GM21619 (cell line): ENCODE results near the gene GYS2.

Experiments
- ATAC-seq: cut with Tn5 transposase; IDR thresholded peaks from one replicate; pipeline ENCODE4 v1.9.1; 2021; ENCODE audit not compliant: unreplicated experiment

The GYS2 gene

GRCh38 chr12:21558100-21558679 is 46.5 kb downstream of the GYS2 start:
- ATAC-seq: no peak

DNA sequence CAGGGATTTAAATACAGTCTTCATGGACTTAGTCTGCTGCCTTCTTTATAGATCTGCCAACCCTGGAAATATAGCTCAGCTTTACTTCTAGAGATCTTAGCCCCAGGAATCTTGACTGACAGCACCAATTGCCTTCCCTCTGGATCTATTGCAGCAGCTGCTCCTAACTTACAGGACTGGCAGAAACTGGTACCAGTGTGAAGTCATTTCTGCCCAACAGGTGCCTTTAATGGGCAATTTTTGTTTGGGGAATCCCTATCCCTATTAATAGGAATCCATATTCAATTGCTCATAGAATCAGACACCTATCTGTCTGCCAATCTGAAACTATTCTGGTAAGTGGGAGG is 51.3 kb downstream of the GYS2 start:
- no peak for ATAC-seq

GRCh38 chr12:21552635-21553328 is 51.9 kb downstream of the GYS2 start:
- no peak for ATAC-seq

GRCh38 chr12:21551841-21552465 is 52.7 kb downstream of the GYS2 start:
- ATAC-seq: no peak

DNA sequence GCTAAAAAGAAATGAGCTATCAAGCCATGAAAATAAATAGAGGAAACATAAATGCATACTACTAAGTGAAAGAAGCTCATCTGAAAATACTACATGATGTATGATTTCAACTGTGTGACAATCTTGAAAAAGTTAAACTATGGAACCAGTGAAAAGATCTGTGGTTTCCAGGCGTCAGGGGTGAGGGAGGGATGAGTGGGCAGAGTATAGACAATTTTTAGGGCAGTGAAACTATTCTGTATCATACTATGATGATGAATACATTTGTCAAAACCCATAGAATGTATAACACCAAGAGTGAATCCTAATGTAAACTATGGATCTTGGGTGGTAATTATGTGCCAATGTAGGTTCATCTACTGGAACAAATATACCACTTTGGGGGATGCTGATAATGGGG is 57.2 kb downstream of the GYS2 start:
- no peak for ATAC-seq

- no peak for ATAC-seq
Measured at GRCh38 chr12:21546716-21547115, 57.9 kb downstream of the GYS2 start.

DNA sequence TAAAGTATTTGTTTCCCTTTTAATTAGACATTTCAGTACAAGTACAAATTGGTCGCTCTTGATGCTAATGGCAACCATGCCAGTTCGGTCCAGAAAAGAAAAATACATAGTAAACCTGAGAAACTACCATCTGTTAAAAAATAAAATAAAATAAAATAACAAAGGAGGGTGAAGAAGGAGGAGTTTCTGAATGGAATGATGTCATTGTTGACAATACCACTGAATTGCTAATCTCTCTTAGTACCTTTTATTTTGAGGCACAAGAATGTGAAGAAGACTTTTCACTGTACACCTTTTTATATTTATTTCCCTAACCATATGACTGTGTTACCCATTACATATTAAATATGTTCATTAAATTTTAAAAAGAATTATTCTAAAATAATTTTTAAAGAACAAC is 59.1 kb downstream of the GYS2 start:
- ATAC-seq: no peak

DNA sequence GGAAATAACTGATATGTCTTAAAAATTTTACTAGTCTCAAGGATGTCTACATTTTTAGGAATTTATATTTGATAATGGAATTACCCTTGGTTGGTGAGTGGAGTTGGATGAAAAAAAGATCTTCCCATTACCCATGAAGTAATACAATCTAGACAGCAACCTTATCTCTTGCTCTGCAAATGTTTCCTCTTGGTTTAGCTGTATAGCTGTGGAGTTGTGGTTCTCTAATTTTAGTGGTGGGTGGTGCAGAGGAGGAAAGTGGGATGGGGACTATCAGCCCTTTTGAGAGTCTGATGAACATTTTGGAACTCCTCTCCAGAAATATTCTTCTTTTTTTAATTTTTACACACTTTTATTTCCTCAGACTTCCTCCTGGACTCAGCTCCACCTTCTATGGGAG is 61.5 kb downstream of the GYS2 start:
- no peak for ATAC-seq

- no peak for ATAC-seq
Measured at GRCh38 chr12:21542403-21542802, 62.2 kb downstream of the GYS2 start.

DNA sequence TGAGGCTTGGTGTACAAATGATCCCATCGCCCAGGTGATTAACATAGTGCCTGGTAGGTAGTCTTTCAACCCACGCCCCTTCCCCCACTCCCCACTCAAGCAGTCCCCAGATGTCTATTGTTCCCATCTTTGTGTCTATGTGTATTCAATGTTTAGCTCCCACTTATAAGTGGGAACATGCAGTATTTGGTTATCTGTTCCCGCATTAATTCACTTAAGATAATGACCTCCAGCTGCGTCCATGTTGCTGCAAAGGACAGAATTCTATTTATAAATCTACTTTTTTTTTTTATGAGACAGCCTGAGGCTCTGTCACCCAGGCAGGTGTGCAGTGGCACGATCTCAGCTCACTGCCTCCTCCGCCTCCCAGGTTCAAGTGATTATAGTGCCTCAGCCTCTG is 62.9 kb downstream of the GYS2 start:
- no peak for ATAC-seq

- peak; percentile 92 for ATAC-seq
Measured at GRCh38 chr12:21539797-21540196, 64.8 kb downstream of the GYS2 start.

- no peak for ATAC-seq
Measured at GRCh38 chr12:21538061-21538653, 66.5 kb downstream of the GYS2 start.

- no peak for ATAC-seq
Measured at GRCh38 chr12:21529456-21529855, 75.2 kb downstream of the GYS2 start.

DNA sequence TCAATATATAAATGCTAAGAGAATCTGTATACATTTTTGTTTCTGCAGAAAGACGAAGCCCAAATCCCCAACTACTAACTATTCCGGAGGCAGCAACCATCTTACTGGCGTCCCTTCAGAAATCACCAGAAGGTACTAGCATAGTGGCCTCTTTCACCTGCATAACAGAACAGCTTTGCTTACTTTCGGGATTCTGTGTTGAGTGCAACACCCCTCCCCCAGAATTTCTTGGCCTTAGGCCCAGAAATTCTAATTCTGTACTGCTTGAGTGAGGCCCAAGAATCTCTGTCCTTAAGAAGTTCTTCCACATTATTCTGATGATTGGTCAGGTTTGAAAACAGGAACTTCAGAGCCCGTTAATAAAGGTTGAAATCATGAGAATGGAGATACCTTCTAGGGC is 75.7 kb downstream of the GYS2 start:
- ATAC-seq: no peak

DNA sequence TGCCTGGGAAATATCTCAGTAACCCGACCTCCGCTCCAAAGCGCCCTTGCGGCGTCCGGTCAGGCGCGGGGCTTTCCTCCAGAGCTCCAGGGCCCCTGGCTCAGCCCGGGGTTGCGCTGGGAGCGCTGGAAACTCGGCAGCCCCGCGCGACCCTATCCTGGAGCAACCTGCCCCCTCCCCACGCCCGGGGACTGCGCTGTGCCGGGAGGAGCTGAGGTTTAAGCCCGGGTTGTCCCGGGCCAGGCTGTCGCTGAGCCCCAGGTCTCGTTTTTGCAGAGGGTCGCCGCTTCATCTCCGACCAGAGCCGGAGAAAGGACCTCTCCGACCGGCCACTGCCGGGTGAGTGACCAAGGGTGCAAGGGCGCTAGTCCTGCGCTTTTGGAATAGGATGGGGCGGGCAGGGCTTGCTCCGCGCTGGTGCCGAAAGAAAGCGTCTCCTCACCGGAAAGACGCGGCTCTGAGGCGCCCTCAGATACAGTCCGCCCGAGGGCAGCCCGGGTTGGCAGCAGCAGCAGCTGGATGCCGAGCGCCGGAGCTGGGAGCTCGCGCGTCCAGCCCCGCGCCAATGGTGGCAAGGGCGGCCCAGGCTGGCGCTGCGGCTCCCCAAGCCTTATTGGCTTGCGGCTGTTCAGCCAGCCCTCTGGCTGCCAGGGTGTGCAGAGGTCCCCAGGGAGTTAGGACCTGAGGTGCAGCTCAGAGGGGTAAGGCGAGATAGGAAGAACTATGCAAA is 77.0 kb downstream of the GYS2 start:
- ATAC-seq: peak; percentile 95

GRCh38 chr12:21526721-21527345 is 77.8 kb downstream of the GYS2 start:
- ATAC-seq: no peak

DNA sequence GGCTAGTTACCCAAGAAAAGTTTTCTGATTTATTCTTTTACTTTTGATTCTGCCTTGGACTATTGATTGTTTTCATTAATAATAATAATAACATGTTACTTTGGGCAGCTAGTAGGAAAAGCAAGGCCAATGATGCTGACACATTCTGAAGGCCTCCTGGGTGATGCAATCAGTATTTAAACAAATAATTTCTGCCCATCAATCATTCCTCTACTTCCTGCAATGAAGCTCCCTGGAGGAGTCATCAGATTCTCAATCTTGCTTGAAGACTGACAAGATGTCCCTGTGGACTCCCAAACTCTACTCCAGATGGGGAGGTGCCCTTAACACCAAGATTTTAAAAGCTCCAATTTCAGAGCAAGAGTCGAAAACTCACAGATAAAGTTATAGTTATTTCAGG is 78.6 kb downstream of the GYS2 start, which contains the start of gene SPX:
TSS of gene SPX (plus strand) at position 244 of the 400 bp plus-strand sequence. CDS start 177 bp downstream, outside the sequence.
- no peak for ATAC-seq

- ATAC-seq: no peak
Measured at GRCh38 chr12:21523148-21523547, 81.5 kb downstream of the GYS2 start.

- no peak for ATAC-seq
Measured at GRCh38 chr12:21521541-21521940, 83.1 kb downstream of the GYS2 start.

DNA sequence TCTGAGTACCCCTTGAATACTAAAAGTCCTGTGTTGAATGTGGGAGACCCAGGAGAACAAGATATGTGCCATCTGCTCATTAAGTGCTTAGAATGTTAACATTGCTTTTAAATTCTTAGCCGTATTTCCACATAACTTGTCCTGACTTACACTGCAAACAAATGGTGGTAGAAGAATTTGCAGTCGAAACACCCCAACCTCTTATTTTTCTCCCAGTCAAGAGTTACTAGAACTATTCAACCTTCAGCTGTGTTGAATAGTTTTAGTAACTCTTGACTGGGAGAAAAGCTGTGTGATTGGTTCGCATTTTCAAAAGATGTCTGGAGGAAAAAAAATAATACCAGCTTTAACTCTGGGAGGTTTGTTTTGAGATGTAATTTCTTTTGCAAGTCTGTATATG is 86.2 kb downstream of the GYS2 start:
- ATAC-seq: no peak

- ATAC-seq: no peak
Measured at GRCh38 chr12:21516281-21516680, 88.4 kb downstream of the GYS2 start.
